Measurements from ENCODE around the gene EXOC2.

Gene EXOC2

DNA sequence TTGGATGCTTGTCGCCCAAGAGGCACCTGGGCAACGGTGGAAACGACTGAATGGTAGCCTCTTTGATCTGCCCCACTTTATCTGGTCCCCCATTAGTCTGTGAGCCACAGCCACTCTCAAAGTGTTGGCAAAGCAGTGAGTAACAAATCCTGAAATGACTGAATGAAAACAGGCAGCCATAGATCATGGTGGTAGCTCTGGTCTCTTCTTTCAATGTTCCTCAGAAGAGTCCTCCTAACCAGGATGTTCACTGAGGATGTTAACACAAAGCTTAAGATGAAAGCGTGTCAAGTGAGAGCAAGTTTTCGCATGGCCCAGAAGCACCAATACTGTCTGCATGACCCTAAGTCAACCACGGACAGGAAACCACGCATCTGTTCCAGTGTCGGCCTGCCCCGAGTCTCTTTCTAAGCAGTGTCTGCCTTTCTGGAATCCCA lies 194.1 kb downstream of the EXOC2 start:
- no peak for DNase-seq (ENCODE audit: low spot score)

DNA sequence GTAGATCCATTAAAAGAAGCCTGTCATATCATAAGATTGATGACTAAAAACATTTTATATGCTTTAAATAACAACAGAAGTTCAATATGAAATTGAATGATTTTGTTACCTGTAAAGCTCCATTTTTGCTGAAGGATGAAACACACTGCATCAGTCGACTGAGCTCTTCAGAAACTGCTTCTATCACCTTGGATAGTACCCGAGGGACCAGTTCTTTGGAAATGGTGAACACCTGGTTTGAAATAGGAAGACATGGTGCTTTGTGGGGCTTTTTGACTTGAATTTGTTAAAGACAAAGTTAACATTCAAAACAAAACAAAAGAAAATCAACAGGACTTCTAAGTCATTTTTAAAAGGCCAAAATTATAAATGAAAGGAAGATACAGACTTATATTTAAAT lies 195.7 kb downstream of the EXOC2 start:
- no peak for DNase-seq (ENCODE audit: low spot score)

DNA sequence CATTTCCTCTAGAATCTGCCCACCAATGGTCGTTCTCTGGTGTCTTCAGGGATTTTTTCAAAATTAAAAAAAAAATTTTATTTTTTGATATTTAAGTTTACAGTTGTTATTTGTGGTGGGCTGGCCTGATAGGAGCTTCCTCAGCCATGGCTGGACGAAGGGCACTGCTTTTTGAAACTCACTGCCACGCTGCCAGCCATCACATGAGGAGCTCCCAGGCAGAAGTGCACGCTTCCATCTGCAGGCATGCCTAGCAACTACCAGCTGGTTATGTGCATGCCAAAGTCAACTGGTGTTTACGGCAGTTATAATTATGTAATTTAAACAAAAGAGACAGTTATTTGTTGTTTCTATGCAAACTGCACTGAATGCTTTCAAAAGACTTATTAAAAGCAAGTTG lies 196.3 kb downstream of the EXOC2 start:
- no peak for DNase-seq (ENCODE audit: low spot score)

DNA sequence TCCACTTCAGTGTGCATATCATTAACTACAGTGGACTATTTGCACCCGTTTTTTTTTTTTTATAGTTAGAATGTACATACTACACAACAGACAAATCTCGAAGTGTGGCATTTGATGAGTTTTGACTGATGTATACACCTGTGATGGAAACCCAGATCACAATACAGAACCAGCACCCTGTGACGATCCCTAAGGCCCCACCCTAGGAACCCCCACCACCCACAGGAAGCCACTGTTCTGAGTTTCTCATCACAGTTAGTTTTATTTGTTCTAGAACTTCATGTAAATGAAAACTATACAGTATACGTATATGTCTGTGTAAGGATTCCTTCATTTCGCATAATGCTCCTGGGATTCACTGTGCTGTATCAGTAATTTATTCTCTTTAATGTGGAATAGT lies 198.5 kb downstream of the EXOC2 start:
- DNase-seq (ENCODE audit: low spot score) = no peak

DNA sequence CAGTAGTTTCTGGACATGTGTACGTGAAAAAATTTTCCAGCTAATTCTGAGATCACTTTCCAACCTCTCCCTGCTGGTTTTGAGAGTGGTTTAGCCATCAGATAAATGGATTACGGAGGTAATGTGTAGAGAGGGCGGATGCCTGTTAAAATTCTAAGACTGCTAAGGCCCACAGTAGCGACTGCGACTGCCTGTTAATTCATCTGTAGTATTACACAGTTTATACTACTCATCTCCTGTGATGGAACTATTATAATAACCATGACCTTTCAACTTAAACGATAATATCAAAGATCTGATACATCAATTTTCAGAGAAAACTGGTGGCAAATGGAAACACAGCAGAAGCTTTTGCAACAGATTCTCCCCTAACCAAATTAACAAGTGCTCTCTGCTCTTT lies 199.1 kb downstream of the EXOC2 start:
- DNase-seq (ENCODE audit: low spot score) = no peak

DNA sequence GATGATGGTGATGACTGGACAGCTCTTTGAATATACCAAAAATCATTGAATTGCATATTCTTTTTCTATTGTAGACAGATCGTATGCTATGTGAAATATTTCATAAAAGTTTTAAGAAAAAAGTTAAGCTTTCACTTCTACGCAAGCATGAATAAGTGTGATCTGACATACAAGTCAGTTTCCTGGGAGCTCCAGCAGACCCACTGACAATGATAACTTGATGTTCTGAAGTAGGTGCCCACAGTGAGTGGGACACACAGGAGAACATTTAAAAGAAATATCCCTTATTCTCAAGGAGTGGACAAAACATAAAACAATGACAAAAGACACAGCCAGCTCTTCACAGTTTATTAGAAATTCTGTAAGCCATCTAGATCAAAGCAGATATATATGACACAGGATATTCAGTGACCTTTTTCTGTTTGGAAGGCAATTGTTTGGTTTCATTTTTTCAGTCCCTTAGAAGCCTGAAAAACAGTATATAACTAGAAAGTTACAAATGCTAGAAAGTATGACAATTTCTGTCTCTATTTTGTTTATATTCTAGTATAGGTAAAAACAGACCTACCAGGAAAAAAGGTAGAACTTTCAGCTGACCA lies 200.0 kb downstream of the EXOC2 start:
- DNase-seq (ENCODE audit: low spot score) = no peak

DNA sequence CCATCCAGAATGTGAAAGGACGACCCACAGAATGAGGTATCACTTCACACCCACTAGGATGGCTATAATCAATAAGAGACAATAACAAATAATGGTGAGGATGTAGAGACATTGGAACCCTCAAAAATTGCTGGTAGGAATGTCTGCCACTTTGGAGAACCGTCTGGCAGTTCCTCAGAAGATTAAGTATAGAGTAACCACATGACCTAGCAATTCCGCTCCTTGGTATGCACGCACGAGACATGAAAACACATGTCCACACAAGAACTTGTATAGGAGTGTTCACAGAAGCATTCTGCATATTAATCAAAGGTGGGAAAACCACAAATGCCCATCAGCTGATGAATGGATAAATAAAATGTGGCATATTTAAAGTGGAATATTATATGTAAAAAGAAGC lies 200.8 kb downstream of the EXOC2 start:
- no peak for DNase-seq (ENCODE audit: low spot score)

DNA sequence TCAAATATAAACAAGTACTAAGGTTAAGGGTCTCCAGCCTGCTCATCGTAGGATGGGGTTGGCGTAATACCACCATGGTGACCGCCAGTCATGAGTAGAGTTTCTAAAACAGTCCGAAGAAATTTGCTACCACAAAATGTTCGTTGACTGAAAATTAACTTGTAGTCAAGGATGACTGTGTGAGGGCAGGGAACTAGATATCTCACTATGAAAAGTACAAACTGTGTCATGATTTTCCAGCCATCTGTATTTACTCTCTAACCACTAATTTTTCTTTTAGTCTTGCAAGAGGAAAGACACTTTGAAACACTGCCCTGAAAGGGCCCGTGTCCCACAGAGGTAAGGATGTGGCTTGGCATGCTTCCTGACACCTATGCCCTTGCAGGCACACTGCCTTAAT lies 201.7 kb downstream of the EXOC2 start:
- no peak for DNase-seq (ENCODE audit: low spot score)

DNA sequence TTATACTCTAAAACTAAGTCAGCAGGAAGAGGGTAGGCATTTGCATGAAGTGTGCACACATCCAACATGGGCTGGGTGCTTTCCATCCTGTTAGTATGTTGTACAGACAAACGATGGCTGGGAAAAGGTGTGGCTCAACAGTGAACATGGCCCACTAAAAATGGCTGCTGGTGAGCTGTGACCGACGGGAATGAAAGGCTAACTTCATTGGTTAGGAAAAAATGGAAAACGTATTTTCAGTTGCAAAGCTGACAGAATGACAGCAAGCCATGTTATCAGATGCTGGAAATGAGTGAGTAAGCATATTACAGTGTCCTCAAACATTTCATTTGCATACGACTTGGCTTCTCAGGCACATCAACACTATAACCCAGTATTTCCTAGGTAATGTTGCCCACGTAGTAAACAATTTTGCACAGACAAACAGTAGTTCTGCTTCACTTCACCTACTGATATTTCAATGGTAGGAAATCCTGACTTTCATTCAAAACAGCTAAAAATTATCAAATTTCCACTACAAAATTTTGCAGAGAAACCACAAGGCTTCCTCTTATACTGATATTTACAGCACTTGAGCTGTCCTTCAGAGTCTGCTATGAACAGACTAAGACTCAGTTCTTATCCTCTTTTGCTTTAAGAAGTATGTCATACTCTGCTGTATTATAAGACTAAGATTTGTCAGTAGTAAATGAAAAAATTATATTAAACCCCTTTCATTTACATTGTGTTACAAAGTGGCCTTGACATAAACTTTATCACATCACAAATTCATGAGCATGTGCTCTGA lies 202.5 kb downstream of the EXOC2 start:
- no peak for DNase-seq (ENCODE audit: low spot score)

DNA sequence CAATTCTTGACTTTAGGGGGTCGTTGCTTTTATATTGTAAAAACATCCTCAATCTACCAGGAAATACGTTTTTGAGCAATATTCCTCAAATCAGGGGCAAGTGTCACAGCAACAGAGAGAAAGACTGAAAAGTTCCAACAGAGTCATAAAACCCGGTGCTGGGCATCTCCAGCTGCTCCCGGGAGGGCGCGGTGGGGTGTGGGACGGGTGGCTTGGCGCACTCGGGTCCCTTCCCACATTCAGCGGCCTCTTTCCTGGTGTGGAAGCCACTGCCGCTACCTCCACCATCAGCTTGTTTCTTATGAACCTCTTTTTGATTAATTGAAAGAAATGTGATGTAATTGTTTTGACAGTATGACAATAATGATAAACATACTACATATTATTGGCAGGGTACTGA lies 203.2 kb downstream of the EXOC2 start:
- DNase-seq (ENCODE audit: low spot score) = no peak

DNA sequence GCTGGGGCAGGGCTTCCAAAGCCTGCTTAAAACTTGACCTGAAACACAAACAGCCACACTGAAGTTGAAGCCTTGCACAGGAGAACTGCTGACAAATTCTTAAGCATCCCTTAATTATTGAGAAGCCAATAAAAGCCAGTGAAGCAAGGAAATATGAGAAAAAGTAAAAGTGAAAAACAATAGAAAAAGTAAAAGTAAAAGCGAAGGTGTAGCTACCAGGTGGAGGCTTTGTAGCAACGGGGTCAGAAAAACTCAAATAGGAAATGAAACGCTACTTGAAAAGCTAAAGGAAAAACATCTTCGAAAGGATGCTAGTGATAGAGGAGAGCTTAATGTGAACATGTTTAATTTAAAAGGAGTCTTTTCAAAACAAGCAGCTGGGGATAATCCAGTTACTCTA lies 203.9 kb downstream of the EXOC2 start:
- DNase-seq (ENCODE audit: low spot score) = no peak

DNA sequence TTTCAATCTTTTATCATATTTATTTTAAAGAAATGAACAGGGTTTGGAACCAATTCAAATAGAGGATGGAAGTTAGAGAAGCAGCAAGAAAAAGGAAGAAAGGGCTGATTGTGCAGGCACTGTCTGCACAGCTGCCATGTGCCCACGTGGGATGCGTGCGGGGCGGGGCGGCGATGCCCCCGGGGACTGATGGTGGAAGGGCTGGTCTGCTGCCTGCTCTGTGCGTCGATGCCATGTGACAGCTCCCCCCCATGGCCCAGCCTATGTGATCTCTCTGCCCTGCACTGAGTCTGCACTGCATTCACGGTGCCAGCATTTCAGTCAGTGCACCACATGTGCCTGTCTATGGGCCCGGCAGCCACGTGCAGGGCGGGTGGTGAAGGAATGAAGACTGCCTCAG lies 205.0 kb downstream of the EXOC2 start:
- no peak for DNase-seq (ENCODE audit: low spot score)

DNA sequence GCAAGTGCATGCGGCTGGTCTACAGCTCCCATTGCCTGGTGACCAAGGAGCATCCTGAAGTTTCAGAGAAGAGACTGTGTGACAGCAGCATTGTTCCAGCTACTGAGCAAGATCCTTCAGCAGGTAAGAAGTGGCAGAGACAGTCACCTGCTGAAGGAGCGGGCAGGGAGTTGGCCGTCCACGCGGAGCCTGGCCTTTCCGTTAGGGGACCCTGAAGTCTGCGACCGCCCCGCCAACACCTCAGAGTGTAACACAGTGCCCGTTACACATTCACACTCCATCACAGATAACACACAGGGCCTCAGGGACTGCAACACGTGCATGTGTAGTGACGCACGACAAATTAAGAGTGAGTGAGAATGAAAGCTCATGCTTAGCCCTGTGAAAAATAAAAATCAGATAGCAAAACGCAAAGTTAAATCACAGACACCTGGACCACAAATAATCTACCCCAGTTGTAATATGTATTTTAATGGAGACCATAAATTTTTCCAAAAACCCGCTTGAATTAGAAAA lies 207.2 kb downstream of the EXOC2 start:
- DNase-seq (ENCODE audit: low spot score) = no peak

DNA sequence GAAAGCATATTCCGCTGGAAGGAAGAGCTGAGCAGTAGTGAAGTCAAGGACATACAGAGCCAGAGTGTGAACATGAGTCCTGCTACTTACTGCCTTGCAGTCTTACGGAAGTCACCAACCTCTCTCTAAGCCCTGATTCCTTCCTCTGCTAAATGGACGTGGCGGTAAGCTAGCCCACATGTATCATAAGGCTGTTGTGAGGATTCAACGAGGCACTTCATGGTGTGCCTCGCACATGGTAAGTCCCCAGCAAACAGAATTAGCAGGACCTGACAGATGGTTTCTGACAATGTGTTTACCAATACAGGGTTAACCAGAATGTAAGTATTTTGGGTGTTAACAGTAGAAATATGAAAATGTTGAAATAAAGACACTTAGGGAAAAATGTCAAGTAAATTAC lies 208.2 kb downstream of the EXOC2 start:
- no peak for DNase-seq (ENCODE audit: low spot score)

DNA sequence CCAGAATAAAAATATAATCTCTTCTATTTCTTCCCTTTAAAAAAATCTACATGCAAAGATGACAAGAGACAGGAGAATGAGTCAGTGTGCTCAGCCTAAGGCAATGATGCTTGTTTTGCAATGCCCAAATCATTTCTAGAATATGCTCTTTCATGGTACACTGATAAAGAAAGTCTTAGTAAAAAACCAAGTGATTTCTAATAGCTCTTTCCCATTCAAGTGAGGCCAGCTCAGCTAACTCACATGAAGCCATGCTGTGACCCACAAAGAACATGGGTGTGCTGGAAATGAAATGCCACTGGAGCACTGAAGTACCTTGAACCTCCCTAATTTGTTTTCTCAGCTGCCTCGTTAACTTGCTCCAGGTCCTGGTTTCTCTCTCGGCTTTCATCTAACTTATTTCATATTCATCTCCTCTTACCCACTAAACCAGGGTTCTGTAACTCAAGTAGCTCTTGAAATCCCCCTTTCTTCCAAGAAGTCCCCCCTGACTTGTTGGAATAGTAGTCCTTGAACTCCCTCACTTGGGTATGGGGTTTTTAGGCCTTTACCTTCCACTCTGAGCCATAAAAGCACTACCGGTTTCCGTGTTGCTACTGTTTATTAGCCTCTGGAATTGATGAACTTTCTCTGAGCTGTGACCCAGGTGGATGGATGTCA lies 208.7 kb downstream of the EXOC2 start:
- DNase-seq (ENCODE audit: low spot score) = no peak

DNA sequence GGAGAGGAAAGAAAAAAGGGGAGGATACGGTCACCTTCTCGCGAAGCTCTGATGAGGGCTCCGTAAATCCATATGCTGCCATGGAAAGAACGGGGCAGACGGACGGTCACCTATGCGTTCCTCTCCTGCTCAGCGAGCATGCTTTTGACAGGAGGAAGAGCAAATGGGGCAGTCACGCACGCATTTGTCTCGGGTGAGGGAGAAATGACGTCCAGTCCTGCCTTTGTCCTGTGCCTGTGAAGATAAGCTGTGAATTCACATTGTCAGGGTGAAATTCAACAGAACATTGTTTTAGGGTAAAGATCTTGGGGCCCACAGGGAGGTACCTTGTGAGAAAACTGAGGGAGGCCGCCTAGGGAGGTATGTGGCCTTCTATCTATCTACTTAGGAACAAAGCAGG lies 217.6 kb downstream of the EXOC2 start:
- DNase-seq (ENCODE audit: low spot score) = no peak

DNA sequence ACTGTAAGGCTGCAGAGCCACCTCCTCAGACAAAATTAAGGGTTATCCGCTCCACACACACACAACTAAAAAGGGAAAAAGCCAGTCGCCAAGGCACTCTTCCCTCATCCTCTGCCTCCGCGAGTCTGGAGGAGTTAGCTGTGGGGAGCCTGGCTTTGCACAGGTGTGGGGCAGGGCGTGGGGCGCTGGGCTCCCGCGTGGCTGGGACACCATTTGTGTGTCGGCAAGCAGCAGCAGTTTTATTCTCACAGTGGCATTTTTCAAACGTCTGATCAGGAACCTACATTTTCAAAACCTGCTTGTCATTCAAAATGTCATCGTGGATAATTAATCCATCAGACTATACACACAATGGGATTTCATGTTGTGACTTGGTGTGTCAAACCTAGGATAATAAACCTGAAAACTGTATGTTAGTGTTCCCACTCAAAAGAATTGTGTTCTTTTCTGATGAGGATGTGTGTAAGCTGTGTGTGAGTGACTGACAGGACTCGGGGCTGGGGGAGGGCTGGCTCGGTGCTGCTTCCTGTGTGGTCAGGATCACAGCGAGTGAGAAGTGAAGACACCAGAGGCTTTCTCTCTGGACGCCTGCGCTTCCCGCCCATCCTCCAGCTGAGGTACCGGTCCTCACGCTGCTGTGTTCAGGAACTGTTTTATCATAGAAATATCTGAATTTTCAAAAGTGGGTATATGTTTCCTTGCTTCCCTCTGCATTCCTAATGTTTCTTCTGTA lies 218.3 kb downstream of the EXOC2 start:
- no peak for DNase-seq (ENCODE audit: low spot score)

DNA sequence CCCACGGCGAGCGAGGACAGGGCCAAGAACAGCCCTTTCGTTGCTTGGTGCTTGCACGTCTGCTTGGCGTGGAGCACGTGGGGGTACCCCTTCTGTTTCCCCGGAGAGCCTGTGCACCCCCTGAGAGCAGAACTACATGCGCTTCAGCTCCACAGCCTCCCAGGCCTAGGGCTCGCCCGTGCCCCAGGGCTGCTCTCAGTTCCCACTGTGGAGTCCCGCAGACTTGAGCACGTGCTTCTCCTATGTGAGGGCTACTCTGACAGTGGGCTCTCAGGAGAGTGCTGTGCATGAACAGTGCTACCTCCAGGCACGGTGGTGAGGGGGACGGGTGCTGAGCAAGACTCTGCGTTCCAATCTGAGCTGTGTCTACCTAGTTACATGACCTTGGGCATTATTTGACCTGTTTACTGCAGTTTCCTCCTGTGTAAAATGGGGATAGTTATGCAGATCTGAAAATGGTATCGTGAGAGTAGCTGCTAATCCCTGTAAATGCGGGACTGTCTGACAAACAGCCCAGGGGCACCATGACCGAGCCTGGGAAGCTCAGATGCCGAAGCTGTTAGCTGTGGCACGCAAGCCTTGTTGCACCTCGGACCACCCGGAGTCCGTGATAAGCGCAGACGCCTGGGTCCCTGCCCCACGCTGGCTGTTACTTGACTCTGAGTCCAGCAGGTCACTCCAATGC lies 219.0 kb downstream of the EXOC2 start:
- no peak for DNase-seq (ENCODE audit: low spot score)

DNA sequence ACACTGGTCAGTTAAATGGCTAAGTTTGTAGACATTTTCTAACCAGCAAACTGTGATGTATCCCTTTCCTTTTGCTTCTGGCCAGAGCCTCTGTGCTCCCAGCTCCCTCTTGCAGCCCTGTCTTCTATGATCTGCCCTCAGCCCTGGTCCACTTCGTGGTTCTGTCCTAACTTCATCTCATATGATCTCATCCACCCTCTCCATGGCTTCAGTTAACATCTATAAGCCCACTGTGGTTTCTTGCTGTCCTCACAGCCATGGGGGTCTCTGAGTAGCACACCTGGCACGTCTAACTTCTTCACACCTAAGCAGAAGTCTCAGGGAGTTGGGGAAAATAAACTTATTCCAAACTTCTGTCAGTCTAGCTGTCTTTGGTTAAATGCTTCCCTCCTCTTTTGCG lies 219.6 kb downstream of the EXOC2 start:
- DNase-seq (ENCODE audit: low spot score) = no peak

DNA sequence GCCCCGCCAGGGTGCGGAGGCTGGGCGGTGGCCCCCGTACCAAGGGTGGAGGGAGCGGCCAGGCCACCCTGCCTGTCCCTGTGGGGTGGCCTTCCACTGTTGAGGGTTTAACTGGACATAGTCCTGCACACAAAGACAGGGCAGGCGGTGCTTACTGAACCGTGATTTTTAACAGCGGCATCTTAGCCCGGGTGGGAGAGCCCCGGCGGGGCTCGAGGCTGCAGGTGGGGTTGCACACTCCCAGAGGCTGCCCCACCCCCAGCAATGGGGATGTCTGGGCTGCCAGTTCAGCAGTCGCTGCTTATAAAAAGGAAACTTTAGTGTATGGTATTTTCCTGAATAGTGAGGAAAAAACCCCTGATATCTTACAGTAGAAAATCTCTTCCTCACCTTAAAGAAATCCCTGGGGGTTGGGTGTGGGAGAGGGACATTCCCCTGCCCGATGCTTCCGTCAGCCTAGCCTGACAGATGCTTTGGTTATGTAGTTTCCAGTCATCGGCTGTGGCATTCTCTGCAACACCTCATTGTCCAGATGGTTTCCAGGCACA lies 222.0 kb downstream of the EXOC2 start:
- no peak for DNase-seq (ENCODE audit: low spot score)

DNA sequence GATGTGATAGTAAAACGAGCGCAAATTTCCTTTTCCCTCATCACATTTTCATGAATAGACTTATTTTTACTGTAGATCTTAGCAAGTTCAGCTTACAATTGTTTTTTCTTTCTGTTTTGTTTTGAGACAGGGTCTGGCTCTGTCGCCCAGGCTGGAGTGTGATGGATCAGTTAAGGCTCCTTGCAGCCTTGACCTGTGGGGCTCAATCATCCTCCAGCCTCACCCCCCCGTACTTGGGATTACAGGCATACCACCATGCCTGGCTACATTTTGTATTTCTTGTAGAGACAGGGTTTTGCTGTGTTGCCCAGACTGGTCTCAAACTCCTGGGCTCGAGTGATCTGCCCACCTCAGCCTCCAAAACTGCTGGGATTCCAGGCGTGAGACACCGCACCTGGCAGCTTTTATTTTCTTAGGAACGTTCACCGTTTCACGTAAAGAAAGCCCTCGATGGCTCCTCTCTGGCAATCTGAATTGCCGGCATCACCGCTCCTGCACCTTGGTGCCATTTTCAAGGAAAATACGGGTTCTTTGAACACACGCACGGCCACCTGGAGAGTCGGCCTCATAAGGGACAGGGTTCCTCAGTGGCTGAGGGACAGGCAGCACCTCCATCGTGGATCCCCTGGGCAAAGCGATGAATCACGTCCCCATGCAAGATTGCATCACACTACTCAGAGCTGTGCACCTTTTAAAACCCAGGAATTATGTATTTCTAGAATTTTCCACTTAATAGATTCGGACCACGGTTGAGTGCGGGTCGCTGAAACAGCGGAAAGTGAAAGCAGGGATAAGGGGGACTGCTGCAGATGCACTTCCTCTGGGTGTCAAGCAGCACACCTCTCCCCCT lies 222.7 kb downstream of the EXOC2 start:
- DNase-seq (ENCODE audit: low spot score) = no peak
